Measurements from ENCODE around the gene UBE2F.

Gene UBE2F

GRCh38 chr2:237966565-237967462 is at the start of gene UBE2F:
Gene UBE2F (plus strand): TSS chr2:237967014. CDS start chr2:237973108, 6,094 bp downstream.
- DNase-seq (ENCODE audit: low read depth in 2 of 2): peak; percentile 98
- TF ChIP-seq CTCF (IDR thresholded peaks at IDR 0.05; ENCODE audit: low read depth, low read length): no peak

GRCh38 chr2:237917696-237918374 is 49.0 kb upstream of the UBE2F start:
- TF ChIP-seq CTCF (IDR thresholded peaks at IDR 0.05; ENCODE audit: low read depth, low read length): no peak
- no peak for DNase-seq (ENCODE audit: low read depth in 2 of 2)
- no peak overlapping the region for H3K4me3 ChIP-seq (replicated peaks in 1 of 2; ENCODE audit: low read depth in 2 of 2, low read length in 2 of 2)

More at GRCh38 chr2:237966565-237967462, at the start of gene UBE2F:
- peak within 1 kb of the TSS; percentile 84 to 85 for H3K4me3 ChIP-seq (replicated peaks in 1 of 2; ENCODE audit: low read depth in 2 of 2, low read length in 2 of 2)

- no peak for DNase-seq (ENCODE audit: low read depth in 2 of 2)
- H3K4me3 ChIP-seq (replicated peaks in 1 of 2; ENCODE audit: low read depth in 2 of 2, low read length in 2 of 2): no peak overlapping the region
- no peak for TF ChIP-seq CTCF (IDR thresholded peaks at IDR 0.05; ENCODE audit: low read depth, low read length)
Observed at GRCh38 chr2:237919593-237919992, 47.2 kb upstream of the UBE2F start.

- H3K4me3 ChIP-seq (replicated peaks in 1 of 2; ENCODE audit: low read depth in 2 of 2, low read length in 2 of 2): no peak overlapping the region
- no peak for DNase-seq (ENCODE audit: low read depth in 2 of 2)
- no peak for TF ChIP-seq CTCF (IDR thresholded peaks at IDR 0.05; ENCODE audit: low read depth, low read length)
Observed at GRCh38 chr2:237920673-237921072, 46.1 kb upstream of the UBE2F start.

- DNase-seq (ENCODE audit: low read depth in 2 of 2): no peak
- no peak for TF ChIP-seq CTCF (IDR thresholded peaks at IDR 0.05; ENCODE audit: low read depth, low read length)
- H3K4me3 ChIP-seq (replicated peaks in 1 of 2; ENCODE audit: low read depth in 2 of 2, low read length in 2 of 2): no peak overlapping the region
Observed at GRCh38 chr2:237921967-237922492, 44.8 kb upstream of the UBE2F start.

- TF ChIP-seq CTCF (IDR thresholded peaks at IDR 0.05; ENCODE audit: low read depth, low read length): no peak
- no peak overlapping the region for H3K4me3 ChIP-seq (replicated peaks in 1 of 2; ENCODE audit: low read depth in 2 of 2, low read length in 2 of 2)
- DNase-seq (ENCODE audit: low read depth in 2 of 2): no peak
Observed at GRCh38 chr2:237922641-237923361, 44.0 kb upstream of the UBE2F start.
